Body of pancreas (tissue), 4 donors: ENCODE results near the gene ZNF469.

ENCODE experiments used
- CTCF ChIP-seq, 7 experiments: fragments of 450-650 bp in 4 of 7; fragments of 200-600 bp in 3 of 7; sonication (generic) in 3 of 7; IDR thresholded peaks; one replicate each; pipeline ENCODE4 v1.5.1; 2016 to 2019; ENCODE audit warnings: antibody characterized with exemption in 7 of 7
- POLR2A ChIP-seq, 3 donors: fragments of 450-650 bp; IDR thresholded peaks; one replicate each; pipeline ENCODE4 v1.6.1; 2016; ENCODE audit warnings: antibody characterized with exemption in 3 of 3, mild to moderate bottlenecking in 2 of 3

GRCh38 chr16:88374736-88375135 is 8.0 kb upstream of the ZNF469 start:
- TF ChIP-seq CTCF (IDR thresholded peaks at IDR 0.05) (no peak), POLR2A (IDR thresholded peaks at IDR 0.05) (no peak)
